Thoracic aorta (tissue), 2 donors: Measurements from ENCODE around the gene CNNM3. TPM values are rescaled to one million over a fixed set of nuclear protein-coding genes. Genes with fewer than 3 reads are reported as not detected.

Experiments
- ATAC-seq: fragments of 150-250 bp; one replicate; pipeline ENCODE4 v1.8.0; 2017; ENCODE audit warnings: low read depth; ENCODE audit not compliant: insufficient number of reproducible peaks, low FRiP score
- DNase-seq: peaks from one replicate; pipeline ENCODE4 v3.0.0-alpha.2; 2020; ENCODE audit warnings: low spot score
- H3K27ac ChIP-seq, 2 donors: fragments of 200-600 bp; sonication (generic); 1 replicate in 1 of 2; 2 replicates in 1 of 2; pipeline ENCODE4 v1.5.1; 2016; ENCODE audit warnings: mild to moderate bottlenecking in 2 of 2, moderate library complexity in 2 of 2
- H3K27me3 ChIP-seq: fragments of 200-600 bp; sonication (generic); replicated peaks from 2 replicates; pipeline ENCODE4 v1.6.0; 2016; ENCODE audit warnings: mild to moderate bottlenecking; ENCODE audit not compliant: insufficient read depth
- H3K36me3 ChIP-seq: fragments of 200-600 bp; sonication (generic); one replicate; pipeline ENCODE4 v1.5.1; 2016
- H3K4me1 ChIP-seq, 2 donors: fragments of 200-600 bp; sonication (generic); 1 replicate in 1 of 2; 2 replicates in 1 of 2; pipeline versions ENCODE4 v1.5.1 to v1.6.0; 2016; ENCODE audit warnings: low read depth in 2 of 2, mild to moderate bottlenecking in 1 of 2; ENCODE audit not compliant: control insufficient read depth in 1 of 2
- H3K4me3 ChIP-seq: fragments of 200-600 bp; sonication (generic); 2 replicates; pipeline ENCODE4 v1.5.1; 2016; ENCODE audit warnings: mild to moderate bottlenecking
- H3K9me3 ChIP-seq: fragments of 200-600 bp; sonication (generic); 2 replicates; pipeline ENCODE4 v1.5.1; 2016
- total RNA-seq, 2 donors: library from RNA; depleted of rRNA; stranded (reverse); fragments of >200 nt; gene quantifications; one replicate each; pipeline versions ENCODE4 v1.1.0 to v1.2.3, GENCODE V29; 2016
- TF ChIP-seq, protein P1 (sequence below): fragments of 200-600 bp; sonication (generic); IDR thresholded peaks from one replicate; pipeline ENCODE4 v1.5.1; 2019; ENCODE audit warnings: antibody characterized with exemption

The CNNM3 gene
- total RNA-seq, 2 donors from 2014 or later = 11.5 to 14.3 TPM

- peaks cover 2 to 7% of the 10 kb centered on the region in 2 donors for H3K4me1 ChIP-seq
- TF ChIP-seq, protein P1, sequence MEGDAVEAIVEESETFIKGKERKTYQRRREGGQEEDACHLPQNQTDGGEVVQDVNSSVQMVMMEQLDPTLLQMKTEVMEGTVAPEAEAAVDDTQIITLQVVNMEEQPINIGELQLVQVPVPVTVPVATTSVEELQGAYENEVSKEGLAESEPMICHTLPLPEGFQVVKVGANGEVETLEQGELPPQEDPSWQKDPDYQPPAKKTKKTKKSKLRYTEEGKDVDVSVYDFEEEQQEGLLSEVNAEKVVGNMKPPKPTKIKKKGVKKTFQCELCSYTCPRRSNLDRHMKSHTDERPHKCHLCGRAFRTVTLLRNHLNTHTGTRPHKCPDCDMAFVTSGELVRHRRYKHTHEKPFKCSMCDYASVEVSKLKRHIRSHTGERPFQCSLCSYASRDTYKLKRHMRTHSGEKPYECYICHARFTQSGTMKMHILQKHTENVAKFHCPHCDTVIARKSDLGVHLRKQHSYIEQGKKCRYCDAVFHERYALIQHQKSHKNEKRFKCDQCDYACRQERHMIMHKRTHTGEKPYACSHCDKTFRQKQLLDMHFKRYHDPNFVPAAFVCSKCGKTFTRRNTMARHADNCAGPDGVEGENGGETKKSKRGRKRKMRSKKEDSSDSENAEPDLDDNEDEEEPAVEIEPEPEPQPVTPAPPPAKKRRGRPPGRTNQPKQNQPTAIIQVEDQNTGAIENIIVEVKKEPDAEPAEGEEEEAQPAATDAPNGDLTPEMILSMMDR = no peak
- DNase-seq (no peak), ATAC-seq (no peak)
- H3K4me3 ChIP-seq = no peak overlapping the region
- H3K27me3 ChIP-seq = no peaks in the 10 kb centered on the region
- H3K27ac ChIP-seq = no peak overlapping the region
- H3K9me3 ChIP-seq = no peaks in the 10 kb centered on the region
- H3K36me3 ChIP-seq = no peaks in the 10 kb centered on the region
Observed at GRCh38 chr2:96882230-96882629, 66.2 kb downstream of the CNNM3 start.

DNA sequence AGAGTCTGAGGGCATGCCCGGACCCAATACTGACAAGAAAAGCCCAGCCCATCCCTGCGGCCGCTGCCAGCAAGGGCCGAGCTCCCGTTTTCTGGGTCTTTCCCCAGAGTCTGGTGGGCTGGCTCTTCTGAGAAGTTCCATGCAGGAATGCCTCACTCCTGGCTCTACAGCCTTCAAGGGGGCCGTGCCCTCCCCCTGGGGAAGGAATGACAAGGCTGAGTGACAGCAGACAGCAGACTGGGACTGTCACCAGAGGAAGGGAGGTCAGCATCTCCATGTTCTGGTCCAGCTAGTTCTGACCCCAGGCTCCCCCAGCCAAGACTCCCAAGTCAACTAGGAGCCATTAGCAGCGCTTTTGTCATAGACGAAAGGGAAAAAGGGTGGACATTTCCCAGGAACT lies 66.8 kb downstream of the CNNM3 start:
- ATAC-seq (no peak), DNase-seq (no peak)
- Histone ChIP-seq H3K27me3 (no peaks in the 10 kb centered on the region), H3K4me3 (no peak overlapping the region), H3K9me3 (no peaks in the 10 kb centered on the region), H3K4me1 (peaks cover 8 to 14% of the 10 kb centered on the region in 2 donors), H3K36me3 (no peaks in the 10 kb centered on the region), H3K27ac (no peak overlapping the region)
- TF ChIP-seq, protein P1 = no peak

DNA sequence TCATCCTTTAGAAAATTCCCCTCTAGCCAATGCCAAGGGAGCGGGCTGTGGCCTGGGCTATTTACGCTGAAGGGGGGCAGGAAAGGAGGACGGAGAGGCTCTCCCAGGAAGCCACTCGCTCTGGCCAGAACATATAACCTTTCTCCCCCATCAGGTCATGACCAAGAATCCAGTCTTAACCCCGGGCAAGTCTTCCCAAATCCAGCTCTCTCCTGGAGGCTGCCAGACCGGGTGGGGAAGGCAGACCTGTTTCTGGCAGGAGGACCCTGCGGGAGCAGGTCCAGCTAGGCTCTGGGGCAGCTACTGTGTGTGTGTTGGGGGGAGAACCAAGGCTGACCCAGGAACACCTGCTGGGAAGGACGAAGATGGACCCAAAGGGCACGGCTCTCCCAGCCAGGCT lies 67.2 kb downstream of the CNNM3 start:
- Histone ChIP-seq H3K4me1 (peaks cover 12 to 18% of the 10 kb centered on the region in 2 donors), H3K27me3 (no peaks in the 10 kb centered on the region), H3K9me3 (no peaks in the 10 kb centered on the region), H3K27ac (no peak overlapping the region), H3K4me3 (no peak overlapping the region), H3K36me3 (no peaks in the 10 kb centered on the region)
- ATAC-seq = no peak
- TF ChIP-seq, protein P1 = no peak
- no peak for DNase-seq

Other genes starting within 250 kb of the CNNM3 start
- 10 to 100 TPM; 60.2 to 73.4 TPM for gene KANSL3, start 178.0 kb upstream of the CNNM3 start, total RNA-seq
- not detected for gene FER1L5, start 173.5 kb upstream of the CNNM3 start, total RNA-seq
- 10 to 100 TPM in 1 of 2 donors, 1 to 10 TPM in 1; 9.1 to 12.8 TPM for gene LMAN2L, start 76.2 kb upstream of the CNNM3 start, total RNA-seq
- 1 to 10 TPM; 6.5 TPM for gene CNNM4, start 55.4 kb upstream of the CNNM3 start, total RNA-seq
- 1 to 10 TPM; 6.0 to 8.4 TPM for gene ANKRD23, start 27.8 kb downstream of the CNNM3 start, total RNA-seq
- 10 to 100 TPM in 1 of 2 donors, 1 to 10 TPM in 1; 8.4 to 18.0 TPM for gene ANKRD39, start 41.7 kb downstream of the CNNM3 start, total RNA-seq
- 10 to 100 TPM; 44.1 to 66.3 TPM for gene SEMA4C, start 53.8 kb downstream of the CNNM3 start, total RNA-seq
- gene FAM178B, start 170.3 kb downstream of the CNNM3 start, total RNA-seq = not detected